Kidney epithelial cell (primary cell): ENCODE results near the gene TSEN34. TPM values are rescaled to one million over a fixed set of nuclear protein-coding genes. Genes with fewer than 3 reads are reported as not detected.
"Not testable (repeated sequence)": the region's sequence is repeated elsewhere in the genome, so short reads cannot be mapped to it uniquely, and the experiment has no call there.

ENCODE experiments used
- DNase-seq: peaks from one replicate; pipeline ENCODE4 v3.0.0-alpha.2; 2010; ENCODE audit warnings: low read depth
- H3K27me3 ChIP-seq: 2 replicates; pipeline ENCODE4 v1.6.0; 2011; ENCODE audit warnings: low read length; ENCODE audit not compliant: control insufficient read depth, insufficient read depth
- H3K36me3 ChIP-seq: 2 replicates; pipeline ENCODE4 v1.5.1; 2011; ENCODE audit warnings: low read length; ENCODE audit not compliant: control insufficient read depth, insufficient read depth
- H3K4me3 ChIP-seq: 2 replicates; pipeline ENCODE4 v1.5.1; 2011; ENCODE audit warnings: low read depth, mild to moderate bottlenecking, control low read depth, low read length
- total RNA-seq: library from RNA; depleted of rRNA; stranded (reverse); fragments of >200 nt; gene quantifications from 2 replicates; pipeline ENCODE4 v1.2.3, GENCODE V29; 2015
- TF ChIP-seq, protein P1 (sequence below): IDR thresholded peaks from 2 replicates; pipeline ENCODE4 v1.5.1; 2011; ENCODE audit warnings: mild to moderate bottlenecking, moderate library complexity, low read length, control low read depth, inconsistent platforms; ENCODE audit not compliant: insufficient read depth, poor library complexity, severe bottlenecking

Gene TSEN34
- total RNA-seq, 1 donor from 2014 or later, result 108 TPM

DNA sequence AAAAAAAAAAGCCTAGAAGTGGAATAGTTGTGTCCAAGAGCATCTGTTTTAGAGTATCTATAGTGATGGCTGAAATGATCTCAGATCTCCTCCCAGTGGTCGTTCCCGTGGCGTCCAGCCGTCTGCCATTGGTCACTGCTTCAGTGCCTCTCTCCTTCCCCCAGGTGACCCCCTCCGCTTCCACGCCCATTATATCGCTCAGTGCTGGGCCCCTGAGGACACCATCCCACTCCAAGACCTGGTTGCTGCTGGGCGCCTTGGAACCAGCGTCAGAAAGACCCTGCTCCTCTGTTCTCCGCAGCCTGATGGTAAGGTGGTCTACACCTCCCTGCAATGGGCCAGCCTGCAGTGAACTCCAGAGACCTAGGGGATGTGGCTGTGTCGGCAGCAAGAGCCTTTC is 1.9 kb downstream of the TSEN34 start:
- DNase-seq, result no peak

DNA sequence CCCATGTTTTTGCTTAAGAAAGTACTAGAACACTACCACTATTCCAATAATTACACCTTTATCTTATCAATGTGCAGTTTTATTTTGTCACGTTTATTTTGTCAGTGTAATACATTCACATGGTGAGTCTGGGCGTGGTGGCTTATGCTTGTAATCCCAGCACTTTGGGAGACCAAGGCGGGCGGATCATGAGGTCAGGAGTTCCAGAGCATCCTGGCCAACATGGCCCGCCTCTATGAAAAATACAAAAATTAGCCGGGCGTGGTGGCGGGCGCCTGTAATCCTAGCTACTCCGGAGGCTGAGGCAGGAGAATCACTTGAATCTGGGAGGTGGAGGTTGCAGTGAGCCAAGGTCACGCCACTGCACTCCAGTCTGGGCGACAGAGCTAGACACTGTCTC is 3.4 kb downstream of the TSEN34 start:
- H3K36me3 ChIP-seq, result not testable (repeated sequence)

More for the DNA sequence above, 1.9 kb downstream of the TSEN34 start:
- TF ChIP-seq, protein P1, sequence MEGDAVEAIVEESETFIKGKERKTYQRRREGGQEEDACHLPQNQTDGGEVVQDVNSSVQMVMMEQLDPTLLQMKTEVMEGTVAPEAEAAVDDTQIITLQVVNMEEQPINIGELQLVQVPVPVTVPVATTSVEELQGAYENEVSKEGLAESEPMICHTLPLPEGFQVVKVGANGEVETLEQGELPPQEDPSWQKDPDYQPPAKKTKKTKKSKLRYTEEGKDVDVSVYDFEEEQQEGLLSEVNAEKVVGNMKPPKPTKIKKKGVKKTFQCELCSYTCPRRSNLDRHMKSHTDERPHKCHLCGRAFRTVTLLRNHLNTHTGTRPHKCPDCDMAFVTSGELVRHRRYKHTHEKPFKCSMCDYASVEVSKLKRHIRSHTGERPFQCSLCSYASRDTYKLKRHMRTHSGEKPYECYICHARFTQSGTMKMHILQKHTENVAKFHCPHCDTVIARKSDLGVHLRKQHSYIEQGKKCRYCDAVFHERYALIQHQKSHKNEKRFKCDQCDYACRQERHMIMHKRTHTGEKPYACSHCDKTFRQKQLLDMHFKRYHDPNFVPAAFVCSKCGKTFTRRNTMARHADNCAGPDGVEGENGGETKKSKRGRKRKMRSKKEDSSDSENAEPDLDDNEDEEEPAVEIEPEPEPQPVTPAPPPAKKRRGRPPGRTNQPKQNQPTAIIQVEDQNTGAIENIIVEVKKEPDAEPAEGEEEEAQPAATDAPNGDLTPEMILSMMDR, result no peak
- Histone ChIP-seq H3K36me3 (no peaks in the 10 kb centered on the region), H3K27me3 (no peaks in the 10 kb centered on the region), H3K4me3 (no peak overlapping the region)

DNA sequence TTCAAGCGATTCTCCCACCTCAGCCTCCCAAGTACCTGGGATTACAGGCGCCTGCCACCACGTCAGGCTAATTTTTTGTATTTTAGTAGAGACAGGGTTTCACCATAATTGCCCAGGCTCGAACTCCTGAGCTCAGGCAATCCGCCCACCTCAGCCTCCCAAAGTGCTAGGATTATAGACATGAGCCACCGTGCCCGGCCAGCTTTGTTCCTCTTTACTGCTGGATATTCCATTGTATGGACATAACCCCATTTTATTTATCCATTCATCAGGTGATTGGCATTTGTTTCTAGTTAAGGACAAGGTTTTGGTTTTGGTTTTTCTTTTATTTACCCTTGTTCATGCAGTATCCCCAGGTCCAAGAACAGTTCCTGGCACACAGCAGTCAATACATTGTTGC is 5.4 kb downstream of the TSEN34 start:
- H3K36me3 ChIP-seq, result no peaks in the 10 kb centered on the region
- no peak overlapping the region for H3K4me3 ChIP-seq
- H3K27me3 ChIP-seq, result no peaks in the 10 kb centered on the region
- DNase-seq, result no peak
- TF ChIP-seq, protein P1, result no peak

More for the DNA sequence above, 3.4 kb downstream of the TSEN34 start:
- H3K4me3 ChIP-seq, DNase-seq, H3K27me3 ChIP-seq: not testable (repeated sequence)

DNA sequence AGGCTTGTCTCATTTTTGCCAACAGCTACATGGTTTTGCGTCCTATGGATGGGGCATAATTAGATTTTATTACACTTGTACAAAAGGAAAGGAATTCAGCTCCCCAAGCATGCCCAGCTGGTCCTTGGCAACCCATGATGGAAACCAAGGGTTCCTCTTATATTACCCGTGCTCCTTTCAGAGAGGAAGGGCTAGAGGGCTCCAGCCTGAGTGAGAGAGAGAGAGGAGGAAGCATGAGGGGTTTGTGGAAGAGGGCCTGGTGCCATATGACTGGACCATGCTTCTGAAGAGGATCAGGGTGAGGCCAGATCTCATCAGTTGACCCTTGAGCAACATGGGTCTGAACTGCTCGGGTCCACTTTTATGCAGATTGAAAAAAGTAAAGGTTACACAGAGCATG is 6.0 kb downstream of the TSEN34 start:
- H3K36me3 ChIP-seq, result no peaks in the 10 kb centered on the region
- H3K4me3 ChIP-seq, result no peak overlapping the region
- TF ChIP-seq, protein P1, result no peak
- H3K27me3 ChIP-seq, result no peaks in the 10 kb centered on the region
- no peak for DNase-seq

DNA sequence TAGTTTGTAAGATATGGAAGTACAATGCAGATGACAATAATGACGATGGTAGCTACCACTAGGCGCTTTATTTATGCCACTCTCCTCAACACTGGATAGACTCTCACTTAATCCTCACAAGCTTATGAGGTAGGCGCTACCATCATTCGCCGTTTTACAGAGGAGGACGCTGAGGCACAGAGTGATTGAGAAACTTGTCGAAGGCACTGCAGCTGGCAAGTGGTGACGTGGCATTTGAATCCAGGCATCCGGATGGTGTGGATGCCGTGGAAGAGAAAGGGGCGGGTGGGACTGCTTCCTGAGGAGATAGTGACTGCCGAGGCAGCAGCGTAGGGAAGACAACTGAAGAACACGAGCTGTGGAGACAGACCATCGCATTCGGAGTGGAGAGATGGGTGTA is 8.3 kb downstream of the TSEN34 start:
- Histone ChIP-seq H3K4me3 (no peak overlapping the region), H3K36me3 (peaks cover 3% of the 10 kb centered on the region), H3K27me3 (no peaks in the 10 kb centered on the region)
- no peak for DNase-seq
- TF ChIP-seq, protein P1, result no peak

DNA sequence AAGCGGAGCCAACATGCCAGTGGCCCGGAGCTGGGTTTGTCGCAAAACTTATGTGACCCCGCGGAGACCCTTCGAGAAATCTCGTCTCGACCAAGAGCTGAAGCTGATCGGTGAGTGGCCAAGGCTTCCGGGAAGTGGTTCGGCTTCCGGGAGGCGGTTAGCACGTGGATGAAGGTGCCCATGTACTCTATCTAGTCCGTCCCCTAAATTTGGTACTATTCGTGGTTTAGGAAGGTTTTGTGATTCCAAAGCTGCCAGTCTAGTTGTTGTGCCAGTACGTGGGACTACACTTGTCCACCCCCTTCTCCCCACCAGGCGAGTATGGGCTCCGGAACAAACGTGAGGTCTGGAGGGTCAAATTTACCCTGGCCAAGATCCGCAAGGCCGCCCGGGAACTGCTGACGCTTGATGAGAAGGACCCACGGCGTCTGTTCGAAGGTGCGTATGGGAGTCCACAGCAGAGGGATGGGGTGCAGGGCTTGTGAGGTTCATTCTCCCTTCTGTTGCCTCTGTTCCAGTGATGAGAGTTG is 10.1 kb downstream of the TSEN34 start:
- Histone ChIP-seq H3K4me3 (peak overlapping the region; percentile 66), H3K27me3 (no peaks in the 10 kb centered on the region), H3K36me3 (peaks cover 3% of the 10 kb centered on the region)
- no peak for DNase-seq
- TF ChIP-seq, protein P1, result no peak
